CD4-positive, alpha-beta T cell treated with Interleukin-17A for 1 hour (primary cell): ENCODE data around the gene SAMD10.
"Not testable (repeated sequence)": the region's sequence is repeated elsewhere in the genome, so short reads cannot be mapped to it uniquely, and the experiment has no call there.

Experiments
- DNase-seq: peaks from one replicate; pipeline ENCODE4 v3.0.0-alpha.2; 2020

The SAMD10 gene

DNA sequence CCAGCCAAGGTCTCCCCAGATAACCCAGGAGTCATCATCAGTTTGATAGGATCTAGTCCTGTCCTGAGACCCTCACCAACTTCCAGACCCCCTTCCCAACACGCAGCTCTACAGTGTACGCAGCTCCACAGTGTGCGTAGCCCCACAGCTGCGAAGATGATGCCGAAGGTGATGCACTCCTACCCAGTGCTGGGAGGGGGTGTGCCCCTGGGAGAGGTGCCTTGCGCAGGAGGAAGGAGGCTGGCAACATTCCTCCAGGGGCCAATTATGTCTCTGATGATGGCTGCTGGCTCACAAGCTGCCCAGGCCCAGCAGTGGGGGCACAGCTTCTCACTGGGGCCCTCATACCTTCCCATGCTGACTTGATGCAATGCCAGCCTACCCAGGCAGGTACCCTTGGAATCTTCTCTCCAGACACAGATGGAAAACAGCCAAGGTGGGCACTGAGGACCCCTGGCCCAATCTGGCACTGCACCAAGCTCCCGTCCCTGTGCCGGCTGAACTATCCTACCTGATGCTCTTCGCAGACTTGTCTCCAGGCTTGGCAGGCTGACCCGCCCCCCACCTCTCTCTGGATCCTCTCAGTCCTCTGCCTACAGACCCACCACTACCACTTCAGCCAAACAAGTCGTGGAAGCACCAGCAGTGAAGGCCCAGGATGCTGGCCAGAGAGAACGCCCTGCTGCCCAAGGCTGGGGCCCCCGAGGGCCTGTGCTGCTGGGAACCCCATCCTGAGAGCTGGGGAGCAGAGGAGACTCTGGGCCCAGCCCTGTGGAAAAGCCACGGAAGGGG is 11.1 kb downstream of the SAMD10 start:
- no peak for DNase-seq

- DNase-seq, result no peak
Measured at GRCh38 chr20:63967330-63968135, 11.9 kb downstream of the SAMD10 start.

GRCh38 chr20:63966944-63967322 is 12.5 kb downstream of the SAMD10 start:
- DNase-seq, result no peak

- DNase-seq, result no peak
Measured at GRCh38 chr20:63966172-63966943, 13.1 kb downstream of the SAMD10 start.

- no peak for DNase-seq
Measured at GRCh38 chr20:63964412-63964811, 15.0 kb downstream of the SAMD10 start.

DNA sequence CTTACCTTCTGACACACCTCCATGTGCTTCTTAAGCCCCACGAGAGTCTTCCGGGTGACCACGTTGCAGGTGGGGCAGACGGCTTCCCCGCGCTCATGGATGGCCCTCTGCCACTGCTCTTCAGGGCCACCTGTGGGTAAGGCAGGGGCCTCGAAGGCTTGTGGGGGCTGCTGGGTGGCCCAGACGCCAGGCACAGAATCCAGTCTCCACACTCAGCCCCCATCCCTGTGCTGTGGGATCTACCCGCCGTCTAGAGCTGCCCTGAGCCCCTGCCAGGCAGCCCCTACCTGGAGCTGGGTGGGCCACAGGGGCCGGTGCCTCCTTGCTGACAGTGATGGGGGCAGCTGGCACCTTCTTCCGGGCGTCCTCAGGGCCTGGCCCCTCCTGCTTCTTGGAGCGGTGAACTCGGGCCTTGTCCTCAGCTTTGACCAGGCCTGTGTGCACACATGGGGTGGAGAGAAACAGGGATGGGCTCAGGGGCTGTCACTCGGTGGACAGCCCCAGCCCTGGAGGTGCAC is 15.6 kb downstream of the SAMD10 start:
- no peak for DNase-seq

DNA sequence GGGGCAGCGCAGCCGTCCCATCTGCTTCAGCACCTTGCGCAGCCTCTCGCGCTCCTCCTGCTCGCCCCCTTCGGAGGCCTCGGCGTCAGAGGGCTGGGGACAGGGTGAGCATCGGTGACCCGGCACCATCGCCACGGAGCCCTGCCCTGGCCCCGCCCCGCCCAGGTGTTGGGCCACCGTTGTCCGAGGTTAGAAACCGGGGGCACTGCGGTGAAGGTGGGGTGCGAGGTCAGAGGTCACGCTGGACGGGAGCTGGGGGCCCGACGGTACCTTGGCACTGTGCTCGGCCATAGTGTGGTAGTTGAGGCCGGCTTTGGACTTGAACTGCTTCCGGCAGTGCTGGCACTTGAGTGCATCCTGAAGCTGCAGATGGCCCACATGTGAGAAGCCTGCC is 16.1 kb downstream of the SAMD10 start:
- DNase-seq, result no peak

- no peak for DNase-seq
Measured at GRCh38 chr20:63962426-63963347, 16.8 kb downstream of the SAMD10 start.

- no peak for DNase-seq
Measured at GRCh38 chr20:63961664-63962425, 17.6 kb downstream of the SAMD10 start.

DNA sequence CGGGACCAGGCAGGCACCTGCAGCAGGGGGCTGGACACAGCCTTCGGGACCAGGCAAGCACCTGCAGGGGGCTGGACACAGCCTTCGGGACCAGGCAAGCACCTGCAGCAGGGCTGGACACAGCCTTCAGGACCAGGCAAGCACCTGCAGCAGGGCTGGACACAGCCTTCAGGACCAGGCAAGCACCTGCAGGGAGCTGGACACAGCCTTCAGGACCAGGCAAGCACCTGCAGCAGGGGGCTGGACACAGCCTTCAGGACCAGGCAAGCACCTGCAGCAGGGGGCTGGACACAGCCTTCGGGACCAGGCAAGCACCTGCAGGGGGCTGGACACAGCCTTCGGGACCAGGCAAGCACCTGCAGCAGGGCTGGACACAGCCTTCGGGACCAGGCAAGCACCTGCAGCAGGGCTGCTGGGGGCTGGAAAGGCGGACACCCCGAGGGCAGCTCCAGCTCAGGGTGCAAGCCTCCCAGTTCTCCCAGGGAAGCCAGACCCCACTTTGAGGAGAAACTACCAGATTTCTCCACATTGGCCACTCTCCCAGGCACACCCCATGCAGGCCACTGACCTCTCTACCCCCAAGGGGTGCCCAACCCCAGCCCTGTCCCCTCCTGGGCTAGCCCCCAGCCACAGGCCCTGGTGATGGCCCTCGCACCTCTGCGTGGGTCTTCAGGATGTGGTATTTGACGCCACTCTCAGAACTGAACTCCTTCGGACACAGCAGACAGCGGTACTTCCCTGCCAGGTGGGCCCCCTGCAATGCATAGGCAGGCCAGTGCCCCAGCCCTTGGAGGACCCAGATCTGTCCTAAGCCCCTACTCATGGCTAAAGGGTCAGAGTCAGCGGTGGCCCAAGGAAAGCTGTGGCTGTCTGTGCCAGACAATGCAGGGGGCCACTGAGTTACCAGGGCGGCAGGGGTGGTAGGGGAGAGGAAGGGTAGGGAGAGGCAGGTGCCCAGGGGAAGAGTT is 18.5 kb downstream of the SAMD10 start:
- DNase-seq, result not testable (repeated sequence)

- DNase-seq, result no peak
Measured at GRCh38 chr20:63959699-63960075, 19.8 kb downstream of the SAMD10 start.

DNA sequence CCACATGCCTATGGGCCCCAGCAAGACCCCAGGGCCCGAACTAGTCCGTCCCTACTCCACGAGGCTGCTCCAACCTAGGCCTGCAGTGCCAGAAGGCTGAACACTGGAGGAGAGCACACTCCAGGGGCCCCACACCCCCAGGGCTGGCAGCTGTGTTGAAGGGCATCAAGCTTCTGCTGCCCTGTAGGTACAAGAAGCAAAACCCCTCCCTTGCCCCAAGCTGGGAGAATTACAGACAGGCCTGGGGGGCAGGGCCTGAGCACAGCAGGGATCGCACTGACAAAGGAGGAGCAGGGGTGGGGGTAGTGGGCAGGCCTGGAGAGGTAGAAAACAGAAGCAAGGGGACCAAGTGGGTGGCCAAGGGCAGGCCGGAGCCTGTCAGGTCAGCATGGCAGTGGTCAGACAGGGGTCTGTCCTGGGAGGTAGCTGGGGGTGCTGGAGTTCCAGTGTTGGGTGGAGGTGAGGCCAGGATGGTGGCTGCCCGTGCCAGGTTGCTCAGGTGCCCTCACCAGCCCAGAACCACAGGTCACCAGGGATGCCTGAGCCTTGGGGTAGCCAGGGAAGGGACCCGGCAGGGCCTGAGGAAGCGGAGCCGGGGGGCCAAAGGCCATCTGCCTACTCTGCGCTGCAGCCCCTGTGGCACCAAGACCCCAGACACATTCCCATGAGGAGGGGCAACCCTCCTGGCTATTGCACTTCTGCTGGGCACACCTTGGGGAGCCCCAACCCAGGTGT is 20.3 kb downstream of the SAMD10 start:
- DNase-seq, result no peak

- DNase-seq, result no peak
Measured at GRCh38 chr20:63958471-63958870, 21.0 kb downstream of the SAMD10 start.

GRCh38 chr20:63957690-63958441 is 21.6 kb downstream of the SAMD10 start:
- peak; percentile 29 for DNase-seq

DNA sequence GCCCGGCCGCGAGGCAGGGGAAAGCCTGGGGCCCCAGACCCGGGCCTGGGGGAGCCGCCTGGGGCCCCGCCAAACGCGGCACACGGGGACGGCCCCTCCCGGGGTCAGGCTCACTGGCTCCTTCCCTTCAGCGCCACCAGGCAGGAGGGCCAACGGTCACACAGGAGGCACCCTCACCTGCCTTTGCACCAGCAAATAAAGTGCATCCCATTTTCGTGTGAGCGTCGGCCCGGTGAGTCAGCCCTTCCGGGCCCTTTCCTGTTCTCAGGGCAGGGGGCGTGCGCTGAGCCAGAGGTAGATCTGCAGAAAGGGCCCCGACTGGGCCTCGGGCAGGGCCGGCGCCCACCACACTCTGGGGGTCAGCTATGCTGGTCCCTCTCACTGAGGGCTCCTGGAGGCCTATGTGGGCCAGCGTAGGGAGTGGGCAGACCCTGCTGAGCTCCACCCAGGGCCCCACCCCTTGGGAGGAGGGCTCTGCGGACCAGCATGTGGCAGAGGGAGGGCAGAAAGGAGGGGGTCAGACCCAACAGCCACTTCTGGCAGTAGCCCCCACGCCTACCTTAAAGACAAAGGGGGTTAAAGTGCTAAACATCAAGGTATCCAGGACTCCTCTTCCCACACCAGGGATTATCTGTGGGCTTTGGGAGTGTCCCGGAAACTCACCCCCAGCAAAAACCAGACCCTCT is 22.3 kb downstream of the SAMD10 start:
- peak; percentile 59 for DNase-seq

- no peak for DNase-seq
Measured at GRCh38 chr20:63956664-63957003, 22.8 kb downstream of the SAMD10 start.

- DNase-seq, result peak; percentile 90
Measured at GRCh38 chr20:63955827-63956663, 23.4 kb downstream of the SAMD10 start, which contains the start of gene UCKL1. Gene UCKL1 (minus strand): TSS chr20:63956416. CDS start chr20:63956372, 44 bp downstream.
